GM21723 (cell line): Measurements from ENCODE around the gene PDE8A.
"Not testable (repeated sequence)": the region's sequence is repeated elsewhere in the genome, so short reads cannot be mapped to it uniquely, and the experiment has no call there.

Source experiments
- ATAC-seq: cut with Tn5 transposase; IDR thresholded peaks from one replicate; pipeline ENCODE4 v1.9.1; 2021; ENCODE audit warnings: mild to moderate bottlenecking, moderate library complexity; ENCODE audit not compliant: unreplicated experiment

PDE8A gene

DNA sequence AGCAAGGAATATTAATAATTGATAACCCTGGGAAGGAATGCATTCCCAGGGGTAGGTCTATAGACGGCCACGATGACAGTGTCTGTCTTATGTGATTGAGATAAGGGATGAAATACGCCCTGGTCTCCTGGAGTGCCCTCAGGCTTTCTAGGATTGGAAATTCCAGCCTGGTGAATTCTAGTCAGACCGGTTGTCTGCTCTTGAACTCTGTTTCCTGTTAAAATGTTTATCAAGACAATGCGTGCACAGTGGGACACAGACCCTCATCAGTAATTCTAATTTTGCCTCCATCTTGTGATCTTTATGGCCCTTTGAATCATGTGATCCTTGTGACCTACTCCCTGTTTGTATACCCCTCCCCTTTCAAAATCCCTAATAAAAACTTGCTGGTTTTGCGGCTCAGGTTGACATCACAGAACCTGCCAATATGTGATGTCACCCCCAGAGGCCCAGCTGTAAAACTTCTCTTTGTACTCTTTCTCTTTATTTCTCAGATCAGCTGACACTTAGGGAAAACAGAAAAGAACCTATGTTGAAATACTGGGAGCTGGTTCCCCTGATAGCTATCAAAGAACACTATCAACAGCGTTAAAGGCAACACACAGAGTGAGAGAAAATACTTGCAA, 183.3 kb downstream of the PDE8A start:
- ATAC-seq, result no peak

GRCh38 chr15:85167568-85167967, 185.9 kb downstream of the PDE8A start:
- ATAC-seq, result no peak

DNA sequence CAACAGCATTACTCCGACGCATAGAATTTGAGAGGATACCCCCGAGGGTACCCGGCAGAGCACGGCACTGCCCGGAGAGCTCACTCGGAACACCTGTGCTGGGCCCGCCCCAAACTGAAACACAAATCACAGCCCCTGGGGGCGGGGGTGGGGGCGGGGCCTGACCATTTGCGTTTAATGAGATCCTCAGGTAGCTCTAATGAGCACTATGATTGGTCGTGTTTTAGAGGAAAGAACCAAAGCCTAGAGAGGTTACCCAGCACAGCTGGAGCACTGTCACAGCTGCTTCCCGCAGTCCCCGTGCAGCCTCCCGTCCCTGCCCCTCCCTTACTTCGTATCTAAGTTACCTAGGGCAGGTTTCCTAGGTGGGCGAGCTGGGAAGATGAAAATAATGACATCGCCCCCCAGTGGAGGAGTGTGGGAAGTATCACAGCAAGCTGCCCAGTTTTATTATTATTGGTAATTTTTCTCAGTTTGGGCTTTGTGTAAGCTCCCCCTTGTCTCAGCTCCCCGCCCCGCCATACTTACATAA, 187.1 kb downstream of the PDE8A start:
- no peak for ATAC-seq

DNA sequence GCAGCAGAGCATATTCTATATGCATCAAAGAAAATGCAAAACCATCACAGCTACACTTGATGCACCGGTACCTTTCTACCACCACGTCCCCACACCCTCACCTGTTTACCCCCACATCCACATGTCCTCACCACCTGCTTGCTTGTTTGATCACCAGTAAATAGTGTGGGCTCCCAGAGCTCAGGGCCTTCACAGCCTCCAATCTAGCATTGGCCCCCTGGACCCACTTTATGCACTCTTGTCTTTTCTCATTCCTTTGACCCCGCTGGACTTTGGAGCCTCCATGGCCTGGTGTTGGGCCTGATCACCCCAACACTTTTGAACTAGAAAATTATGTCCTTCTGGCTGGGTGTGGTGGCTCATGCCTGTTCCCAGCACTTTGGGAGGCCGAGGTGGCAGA, 190.1 kb downstream of the PDE8A start:
- ATAC-seq, result no peak

DNA sequence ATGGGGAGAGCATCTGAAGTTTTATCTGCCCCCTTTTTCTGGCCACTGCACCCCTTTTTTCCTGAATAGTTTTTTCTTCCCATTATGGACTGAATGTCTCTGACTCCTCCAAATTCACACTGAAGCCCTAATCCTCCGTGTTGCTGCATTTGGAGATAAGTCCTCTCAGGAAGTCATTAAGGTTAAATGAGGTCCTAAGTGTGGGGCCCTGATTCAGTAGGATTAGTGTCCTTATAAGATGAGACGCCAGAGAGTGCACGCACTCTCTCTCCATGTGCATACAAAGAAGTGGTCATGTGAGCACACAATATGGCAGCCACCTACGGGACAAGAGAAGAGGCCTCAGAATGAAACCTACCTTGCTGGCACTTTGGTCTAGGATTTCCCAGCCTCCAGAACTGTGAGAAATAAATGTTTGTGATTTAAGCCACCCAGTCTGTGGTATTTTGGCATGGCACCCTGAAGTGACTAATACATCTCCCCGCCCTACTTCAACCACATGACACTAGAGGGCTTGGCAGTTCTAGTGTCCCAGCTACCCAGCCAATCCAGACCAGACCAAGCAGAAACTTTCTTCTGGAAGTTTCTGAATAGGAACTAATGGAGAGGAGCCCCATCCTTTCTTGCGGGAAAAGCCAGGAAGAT, 191.3 kb downstream of the PDE8A start:
- ATAC-seq, result no peak

DNA sequence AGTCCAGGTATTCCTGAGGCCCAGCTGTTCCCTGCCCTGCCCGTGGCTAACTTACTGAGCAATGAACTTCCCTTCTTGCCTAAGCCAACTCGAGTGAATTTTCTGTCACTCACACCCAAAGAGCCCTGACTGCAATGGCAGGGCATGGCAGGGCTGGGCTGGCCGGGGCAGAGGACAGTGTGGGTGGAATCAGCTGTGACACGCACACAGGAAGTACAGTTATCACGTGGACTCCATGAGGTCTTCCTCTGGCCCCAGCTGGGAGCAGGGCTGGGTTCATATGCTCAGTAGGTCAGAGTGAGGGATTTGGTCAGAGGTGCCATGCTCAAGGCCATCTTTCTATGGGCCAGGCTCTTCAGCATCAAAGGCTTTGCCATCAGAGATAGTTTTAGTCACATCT, 192.0 kb downstream of the PDE8A start:
- ATAC-seq, result not testable (repeated sequence)

DNA sequence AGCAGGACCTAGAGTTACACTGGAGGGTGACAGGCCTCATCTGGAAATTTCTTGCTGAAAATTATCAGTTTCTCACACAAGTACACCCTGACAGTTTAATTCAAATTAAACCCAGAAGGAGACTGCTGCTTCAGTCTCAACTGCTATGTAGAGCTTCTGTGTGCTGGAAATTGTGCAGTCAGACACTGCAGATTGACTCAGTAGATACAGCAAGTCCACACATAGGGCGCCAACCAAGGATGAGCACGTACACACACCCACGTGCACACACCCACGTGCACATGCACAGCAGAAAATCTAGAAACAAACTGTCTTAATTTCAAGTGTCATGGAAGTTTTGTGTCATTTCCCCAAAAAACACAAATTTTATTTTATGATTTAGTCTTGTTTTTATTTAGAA, 192.9 kb downstream of the PDE8A start:
- ATAC-seq, result no peak

GRCh38 chr15:85177042-85177515, 195.4 kb downstream of the PDE8A start:
- not testable (repeated sequence) for ATAC-seq

DNA sequence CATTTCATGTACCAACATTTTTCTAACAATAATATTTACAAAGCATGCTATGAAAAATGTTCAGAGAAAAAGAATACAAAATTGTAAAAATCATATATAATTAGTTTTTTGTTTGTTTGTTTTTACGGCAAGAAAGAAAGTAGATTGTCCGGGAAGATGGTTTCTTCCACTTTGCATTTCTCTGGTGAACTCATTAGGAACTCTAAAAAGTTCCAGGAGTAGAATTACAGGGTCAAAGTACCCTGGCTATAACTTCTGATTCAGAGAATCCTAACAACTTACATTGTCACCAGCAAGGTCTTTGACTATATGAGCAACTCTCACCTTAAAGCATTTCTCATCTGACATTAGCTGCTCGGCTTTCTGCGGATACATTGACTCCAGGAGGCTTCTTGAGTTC, 196.7 kb downstream of the PDE8A start:
- no peak for ATAC-seq

DNA sequence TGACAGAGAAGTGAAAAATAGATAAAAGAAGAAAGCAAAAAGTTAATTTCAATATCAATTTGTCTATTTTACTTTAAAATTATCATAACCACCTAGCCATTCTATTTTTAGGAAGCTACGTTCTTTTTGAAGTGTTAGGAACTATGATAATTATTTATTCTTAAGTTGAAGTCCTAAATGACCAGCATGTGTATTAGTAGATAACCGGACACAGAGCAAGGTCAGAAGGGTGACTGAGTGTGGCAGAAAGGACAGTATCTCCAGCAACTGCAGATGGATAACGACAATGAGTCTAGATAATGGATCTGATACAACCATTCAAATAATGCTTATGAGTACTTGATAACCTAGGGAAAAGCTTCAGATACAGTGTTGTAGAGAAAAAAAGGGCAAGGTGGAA, 198.0 kb downstream of the PDE8A start:
- no peak for ATAC-seq

- not testable (repeated sequence) for ATAC-seq
Measured at GRCh38 chr15:85185350-85185749, 203.7 kb downstream of the PDE8A start.

GRCh38 chr15:85188171-85188577, 206.5 kb downstream of the PDE8A start:
- ATAC-seq, result not testable (repeated sequence)
